GM18867 (cell line): ENCODE measurements around the gene AIMP2.
A peak's percentile ranks its signal among the peaks of the same experiment; 100 is the strongest.
"Not testable (repeated sequence)": the region's sequence is repeated elsewhere in the genome, so short reads cannot be mapped to it uniquely, and the experiment has no call there.

ENCODE experiments used
- ATAC-seq: cut with Tn5 transposase; IDR thresholded peaks from one replicate; pipeline ENCODE4 v1.9.1; 2021; ENCODE audit warnings: mild to moderate bottlenecking, moderate library complexity; ENCODE audit not compliant: unreplicated experiment

The AIMP2 gene

DNA sequence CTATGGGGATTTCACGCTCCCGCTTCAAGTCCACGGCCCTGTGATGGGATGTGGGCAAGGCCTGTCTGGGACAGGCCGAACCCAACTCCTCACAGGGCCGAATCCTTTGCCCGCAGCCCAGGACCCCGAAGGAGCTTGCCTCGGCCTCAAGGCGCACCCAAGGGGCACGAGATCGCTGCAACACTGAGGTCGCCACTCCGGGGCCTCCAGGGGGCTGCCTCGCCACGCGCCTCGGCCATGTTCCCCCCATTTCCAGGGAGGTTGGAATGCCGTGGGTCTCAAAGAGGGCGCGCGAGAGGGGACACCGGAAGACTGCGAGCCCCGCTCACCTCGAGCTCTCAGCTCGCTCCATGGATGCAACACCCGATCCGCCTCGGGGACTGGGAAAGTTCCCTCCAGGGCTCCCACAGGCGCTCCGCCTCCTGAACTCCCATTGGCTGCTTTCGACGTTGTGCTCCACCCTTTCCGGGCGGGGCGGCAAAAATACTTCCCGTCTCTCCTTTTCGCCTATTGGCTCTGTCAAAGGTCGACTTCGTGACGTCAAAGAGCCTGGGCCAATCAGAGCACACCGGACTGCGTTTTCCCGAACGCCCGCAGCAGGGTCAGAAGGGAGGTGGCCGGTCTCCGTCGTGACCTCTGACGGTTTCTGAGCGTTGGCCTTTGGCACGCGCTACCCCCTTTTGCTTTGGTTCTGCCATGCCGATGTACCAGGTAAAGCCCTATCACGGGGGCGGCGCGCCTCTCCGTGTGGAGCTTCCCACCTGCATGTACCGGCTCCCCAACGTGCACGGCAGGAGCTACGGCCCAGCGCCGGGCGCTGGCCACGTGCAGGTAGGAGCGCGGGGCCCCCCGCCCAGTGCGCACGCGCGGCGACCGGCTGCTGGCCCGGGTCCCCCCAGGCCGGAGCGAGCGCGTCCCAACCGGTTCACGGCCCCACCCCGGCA lies at the start of gene AIMP2, which contains the start of gene PMS2:
Gene AIMP2, plus strand, starts transcription at position 605 of the 944 bp plus-strand sequence. Its CDS starts 92 bp downstream, at position 697.
Gene PMS2, minus strand, starts transcription at position 382 of the 944 bp plus-strand sequence. Its CDS starts 30 bp downstream, at position 352.
- ATAC-seq, result peak; percentile 90

DNA sequence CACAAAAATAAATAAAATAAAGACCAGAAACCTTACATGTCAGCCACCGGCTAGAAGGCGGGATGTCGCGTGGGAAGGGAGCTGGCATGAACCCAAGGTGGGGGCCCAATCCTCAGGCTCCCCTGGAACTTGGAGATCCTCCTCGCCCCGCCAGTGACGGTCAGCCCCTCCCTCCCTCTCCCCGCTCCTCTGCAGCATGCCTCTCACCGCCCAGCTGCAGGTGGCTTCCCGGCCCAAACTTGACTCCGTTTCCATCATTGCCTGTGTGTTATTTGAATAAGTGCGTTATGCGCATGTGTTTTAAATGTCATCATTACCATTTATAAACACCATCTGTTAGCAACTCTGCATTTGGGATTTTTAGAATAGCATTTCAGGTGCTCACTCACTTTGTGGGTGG lies 45.9 kb upstream of the AIMP2 start:
- not testable (repeated sequence) for ATAC-seq

DNA sequence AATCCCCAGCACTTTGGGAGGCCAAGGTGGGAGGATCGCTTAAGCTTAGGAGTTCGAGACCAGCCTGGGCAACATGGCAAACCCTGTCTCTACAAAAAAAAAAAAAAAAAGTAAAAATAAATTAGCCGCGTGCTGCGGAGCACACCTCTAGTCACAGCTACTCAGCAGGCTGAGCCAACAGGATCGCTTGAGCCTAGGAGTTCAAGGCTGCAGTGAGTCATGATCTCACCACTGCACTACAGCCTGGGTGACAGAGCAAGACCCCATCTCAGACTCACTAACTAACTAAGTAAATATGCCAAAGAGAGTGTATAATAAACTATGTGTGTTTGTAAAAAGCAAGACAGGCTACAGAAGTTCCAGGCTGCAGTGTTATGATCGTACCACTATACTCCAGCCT lies 45.3 kb upstream of the AIMP2 start:
- ATAC-seq, result not testable (repeated sequence)

DNA sequence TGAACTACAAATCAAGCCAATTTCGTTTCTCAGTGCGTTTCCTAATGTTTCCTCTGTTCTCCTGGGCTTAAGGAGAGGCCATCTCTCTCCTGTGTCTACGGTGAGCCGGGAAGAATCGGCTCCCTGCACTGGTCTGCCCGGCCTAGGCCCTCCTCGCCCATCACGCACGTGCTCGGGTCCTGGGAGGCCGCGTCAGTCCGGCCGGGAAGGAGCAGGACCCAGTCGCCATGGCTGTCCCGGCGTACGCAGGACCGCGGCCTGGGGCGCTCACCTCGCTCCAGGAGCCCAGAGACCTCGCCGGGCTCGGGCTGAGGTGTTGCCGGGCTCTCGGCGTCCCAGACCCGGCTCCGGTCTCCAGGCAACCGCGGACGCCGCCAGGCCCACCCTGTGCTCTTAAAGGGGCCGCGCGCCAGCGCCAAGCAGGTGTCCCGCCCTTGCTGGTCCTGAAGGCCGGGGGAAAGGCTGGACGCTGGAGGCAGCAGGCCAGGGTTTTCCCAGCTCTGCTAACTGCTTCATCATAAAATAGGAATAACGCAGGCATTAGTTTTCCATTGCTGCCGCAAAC lies 38.6 kb upstream of the AIMP2 start, which contains the start of gene RSPH10B:
Gene RSPH10B, minus strand, starts transcription at position 343 of the 565 bp plus-strand sequence. CDS start 3,573 bp downstream, outside the sequence.
- not testable (repeated sequence) for ATAC-seq

DNA sequence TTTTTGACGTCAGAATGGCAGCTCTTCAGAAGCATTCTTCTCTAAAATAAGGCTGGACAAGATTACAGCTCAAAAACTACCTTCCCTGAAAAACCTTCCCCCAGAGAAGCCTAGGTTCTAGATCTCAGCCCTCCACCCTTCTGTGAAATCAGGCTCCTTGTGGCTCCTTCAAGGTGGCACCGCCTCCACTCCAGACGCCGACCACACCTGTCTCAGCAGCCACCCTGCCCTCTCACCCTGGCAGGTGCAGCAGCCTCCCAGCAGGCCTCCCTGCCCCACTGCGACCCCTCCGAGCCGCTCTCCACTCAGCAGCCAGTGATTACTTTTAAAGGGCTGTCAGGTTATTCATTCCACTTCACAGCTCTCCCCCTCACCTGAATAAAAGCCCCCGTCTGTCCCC lies 35.5 kb upstream of the AIMP2 start:
- not testable (repeated sequence) for ATAC-seq

DNA sequence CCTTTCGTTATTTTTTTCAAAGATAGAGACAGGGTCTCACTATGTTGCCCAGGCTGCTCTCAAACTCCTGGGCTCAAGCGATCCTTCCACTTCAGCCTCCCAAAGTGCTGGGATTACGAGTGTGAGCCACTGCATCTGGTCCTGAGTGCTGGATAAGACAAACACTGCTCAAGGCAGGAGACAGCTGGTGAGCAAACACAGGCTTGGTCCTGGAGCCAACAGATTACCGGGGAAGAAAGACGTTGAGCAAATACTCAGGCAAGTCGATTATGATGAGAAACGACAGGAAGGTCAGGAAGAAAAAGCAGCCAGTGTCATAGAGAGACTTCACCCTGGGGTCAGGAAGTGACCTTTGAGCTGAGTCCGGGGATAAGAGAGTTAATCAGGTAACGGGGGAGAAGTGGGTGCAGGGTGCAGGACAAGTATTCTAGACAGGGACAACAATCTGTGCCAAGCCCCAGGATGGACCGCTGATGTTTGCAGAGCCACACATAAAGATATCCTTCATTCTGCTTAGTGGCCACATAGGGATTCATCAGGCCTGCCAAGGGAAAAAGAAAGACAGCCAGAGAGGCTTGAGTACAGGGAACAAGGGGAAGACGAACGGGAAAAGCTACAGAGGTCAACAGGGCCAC lies 29.3 kb upstream of the AIMP2 start:
- not testable (repeated sequence) for ATAC-seq

DNA sequence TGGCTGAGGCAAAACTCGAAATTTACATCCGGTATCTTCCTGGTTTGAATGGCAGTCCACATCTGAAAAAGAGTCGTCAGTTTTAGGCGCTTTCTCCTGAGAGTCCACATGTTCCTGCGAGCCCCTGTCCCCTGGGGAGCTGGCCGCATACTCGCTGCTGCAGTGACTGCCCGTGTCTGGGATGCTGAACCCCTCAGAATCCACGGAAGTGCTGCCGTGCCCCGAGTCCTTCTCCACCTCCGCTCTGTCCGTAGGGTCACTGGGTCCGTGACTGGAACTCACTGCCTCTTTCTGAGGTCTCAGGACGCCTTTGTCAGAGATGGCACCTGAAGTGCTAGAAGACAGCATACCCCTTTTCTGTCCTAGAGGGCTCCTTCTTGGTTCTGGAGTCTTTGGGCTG lies 22.0 kb upstream of the AIMP2 start:
- not testable (repeated sequence) for ATAC-seq

DNA sequence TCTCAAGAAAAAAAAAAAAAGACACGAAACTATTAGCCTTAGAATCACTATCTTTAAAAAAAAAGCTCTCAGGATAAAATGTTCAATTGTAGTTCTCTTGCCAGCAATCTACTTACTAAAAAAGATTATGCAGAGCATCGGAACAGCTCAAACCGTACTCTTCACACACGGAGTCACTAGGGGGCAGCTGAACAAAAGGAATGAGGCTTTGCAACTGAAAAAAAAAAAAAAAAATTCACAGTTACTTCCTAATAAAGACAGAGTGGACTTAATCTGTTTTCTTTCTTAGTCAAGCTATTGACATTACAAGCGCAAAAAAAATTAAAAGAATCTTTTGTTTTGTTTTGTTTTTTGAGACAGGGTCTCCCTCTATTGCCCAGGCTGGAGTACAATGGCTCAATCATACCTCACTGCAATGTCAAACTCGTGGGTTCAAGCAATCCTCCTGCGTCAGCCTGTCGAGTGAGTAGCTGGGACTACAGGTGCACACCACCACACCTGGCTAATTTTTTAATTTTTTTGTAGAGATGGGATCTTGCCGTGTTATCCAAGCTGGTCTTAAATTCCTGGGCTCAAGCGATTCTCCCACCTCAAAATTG lies 11.8 kb upstream of the AIMP2 start:
- no peak for ATAC-seq

DNA sequence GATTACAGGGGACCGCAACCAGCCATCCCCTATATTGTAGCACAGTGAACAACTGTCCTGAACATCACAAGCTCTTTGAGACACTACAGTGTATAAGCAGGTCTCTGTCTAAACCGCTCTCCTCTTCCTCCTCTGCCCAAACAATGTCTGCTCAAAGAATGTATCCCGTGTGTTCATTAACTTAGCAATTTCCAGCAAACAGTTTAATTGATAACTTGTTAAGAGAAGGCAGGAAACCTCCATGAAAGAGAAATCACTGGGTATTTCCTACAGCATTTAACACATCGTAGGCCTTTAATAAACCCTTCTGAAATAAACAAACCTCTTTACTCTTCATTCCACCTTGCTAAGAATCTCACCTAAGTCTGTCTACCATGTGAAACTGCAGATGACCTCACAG lies 1.7 kb upstream of the AIMP2 start:
- ATAC-seq, result no peak

DNA sequence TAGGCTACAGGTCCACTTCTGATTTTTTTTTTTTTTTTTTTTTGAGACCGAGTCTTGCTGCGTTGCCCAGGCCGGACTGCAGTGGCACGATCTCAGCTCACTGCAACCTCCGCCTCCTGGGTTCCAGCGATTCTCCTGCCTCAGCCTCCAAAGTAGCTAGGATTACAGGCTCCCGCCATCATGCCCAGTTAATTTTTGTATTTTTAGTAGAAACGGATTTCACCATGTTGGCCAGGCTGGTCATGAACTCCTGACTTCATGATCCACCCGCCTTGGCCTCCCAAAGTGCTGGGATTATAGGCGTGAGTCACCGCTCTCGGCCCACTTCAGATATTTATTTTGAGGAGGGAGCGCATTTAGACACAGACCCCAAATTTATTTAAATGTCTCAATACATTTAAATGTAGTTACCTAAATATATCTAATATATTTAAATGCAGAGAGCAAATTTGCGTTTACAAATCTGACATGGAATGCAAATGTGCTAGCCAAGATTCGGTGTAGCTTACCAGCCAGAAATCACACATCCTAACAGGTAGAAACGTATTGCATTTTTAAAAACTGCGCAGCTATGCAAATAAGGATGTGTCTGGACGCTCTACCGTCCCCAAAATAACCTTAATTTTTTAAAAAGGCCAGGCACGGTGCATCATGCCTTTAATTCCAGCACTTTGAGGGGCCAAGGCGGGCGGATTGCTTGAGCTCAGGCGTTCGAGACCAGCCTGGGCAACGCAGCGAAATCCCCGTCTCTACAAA lies 1.1 kb upstream of the AIMP2 start:
- not testable (repeated sequence) for ATAC-seq

DNA sequence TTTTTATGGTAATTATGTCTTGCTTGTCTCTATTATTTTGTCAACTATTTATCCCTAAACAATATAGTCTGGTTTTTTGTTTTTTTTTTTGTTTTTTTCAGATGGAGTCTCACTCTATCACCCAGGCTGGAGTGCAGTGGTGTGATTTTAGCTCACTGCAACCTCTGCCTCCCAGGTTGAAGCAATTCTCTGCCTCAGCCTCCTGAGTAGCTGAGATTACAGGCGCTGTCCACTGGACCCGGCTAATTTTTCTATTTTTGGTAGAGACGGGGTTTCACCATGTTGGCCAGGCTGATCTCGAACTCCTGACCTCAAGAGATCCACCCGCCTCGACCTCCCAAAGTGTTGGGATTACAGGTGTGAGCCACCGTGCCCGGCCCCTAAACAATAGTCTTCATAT lies 1.3 kb downstream of the AIMP2 start:
- ATAC-seq, result not testable (repeated sequence)

DNA sequence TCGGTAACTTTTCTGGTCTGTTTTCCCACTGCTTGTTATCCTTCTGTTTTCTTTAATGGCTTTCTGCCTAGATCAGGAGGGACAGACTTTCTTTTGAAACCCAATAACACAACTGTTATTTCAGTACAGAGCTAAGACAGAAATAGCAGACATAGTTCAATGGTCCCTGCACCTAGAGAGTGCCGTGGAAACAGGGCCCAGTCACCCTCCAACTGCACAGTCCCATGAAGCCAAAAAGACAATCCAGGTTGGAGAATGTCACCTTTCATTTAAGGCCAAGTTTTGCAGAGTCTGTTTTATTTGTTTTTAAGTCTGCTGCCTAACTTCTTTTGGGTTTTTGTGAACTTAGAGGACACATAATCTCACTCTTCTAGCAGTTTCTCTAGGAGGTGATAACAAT lies 2.5 kb downstream of the AIMP2 start:
- ATAC-seq, result no peak

DNA sequence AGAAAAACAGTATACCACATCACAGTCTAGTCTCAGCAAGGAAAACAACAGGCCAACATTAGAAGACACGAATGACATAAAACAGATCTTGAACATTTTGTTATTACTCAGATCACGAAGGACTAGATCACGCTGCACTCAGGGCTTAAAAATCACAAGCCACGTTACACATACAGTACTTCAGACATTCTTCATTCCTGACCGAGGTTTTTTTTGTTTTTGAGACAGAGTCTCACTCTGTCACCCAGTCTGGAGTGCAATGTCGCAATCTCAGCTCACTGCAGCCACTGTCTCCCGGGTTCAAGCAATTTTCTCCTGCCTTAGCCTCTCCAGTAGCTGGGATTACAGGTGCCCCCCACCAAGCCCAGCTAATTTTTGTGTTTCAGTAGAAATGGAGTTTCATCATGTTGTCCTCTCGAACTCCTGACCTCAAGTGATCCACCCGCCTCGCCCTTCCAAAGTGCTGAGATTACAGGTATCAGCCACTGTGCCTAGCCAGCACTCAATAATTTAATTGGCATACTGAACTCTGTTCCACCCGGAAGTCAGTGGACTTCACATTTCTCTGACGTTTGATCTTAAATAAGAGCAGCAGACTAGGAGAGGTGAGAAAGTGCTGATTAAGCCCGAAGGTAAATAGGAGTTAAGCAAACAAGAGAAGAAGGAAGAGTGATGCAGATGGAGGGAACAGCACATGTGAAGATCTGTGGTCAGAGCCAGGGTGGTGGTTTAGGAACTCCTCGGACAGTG lies 3.5 kb downstream of the AIMP2 start:
- no peak for ATAC-seq

DNA sequence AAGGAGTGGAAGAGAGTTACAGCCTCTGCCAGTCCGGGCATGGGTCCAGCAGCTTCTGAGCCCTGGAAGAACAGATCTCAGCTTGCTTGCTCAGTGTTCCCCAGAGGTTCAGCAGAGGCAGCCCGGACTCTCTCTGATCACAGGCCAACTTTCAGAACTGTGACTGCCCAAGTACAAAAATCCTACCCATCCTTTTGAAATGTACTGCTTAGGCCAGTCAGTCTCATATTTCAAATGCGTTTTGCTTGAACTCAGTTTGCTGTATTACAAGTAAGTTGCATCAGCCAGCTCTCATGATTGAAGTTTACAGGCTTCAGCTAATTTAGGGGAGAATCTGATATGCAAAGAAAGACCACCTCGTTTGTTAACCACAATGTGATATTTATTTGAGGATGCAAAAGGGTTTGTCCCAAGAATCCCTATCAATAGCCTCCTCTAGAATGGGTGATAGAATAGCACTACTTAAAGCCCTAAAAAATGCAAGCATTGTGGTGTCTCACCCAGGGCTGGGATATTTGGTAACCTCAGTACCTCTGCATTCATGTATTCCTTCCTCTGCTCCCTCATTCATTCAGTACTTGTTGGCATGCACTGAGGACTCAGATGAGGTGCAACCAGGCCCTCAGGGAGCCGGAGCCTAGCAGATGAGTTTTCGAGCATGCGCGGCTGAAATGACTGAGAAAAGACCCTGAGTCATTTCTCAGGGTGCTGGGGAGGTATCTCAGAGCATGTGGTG lies 7.0 kb downstream of the AIMP2 start:
- ATAC-seq, result no peak

DNA sequence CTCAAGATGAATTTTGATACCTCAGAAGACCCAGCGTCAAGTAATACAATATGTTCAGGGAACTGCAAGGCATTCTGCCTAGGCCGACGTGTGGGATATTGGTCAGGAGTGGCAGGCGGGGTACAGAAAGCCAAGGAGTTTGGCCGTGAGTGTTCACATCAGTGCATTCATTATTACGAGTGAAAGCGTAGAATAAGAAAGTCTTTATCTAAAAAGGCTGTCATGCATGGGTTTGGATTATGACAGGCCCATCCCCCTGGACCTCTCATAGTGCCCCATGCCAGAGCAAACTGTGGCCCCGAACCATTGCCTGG lies 7.5 kb downstream of the AIMP2 start:
- ATAC-seq, result no peak

DNA sequence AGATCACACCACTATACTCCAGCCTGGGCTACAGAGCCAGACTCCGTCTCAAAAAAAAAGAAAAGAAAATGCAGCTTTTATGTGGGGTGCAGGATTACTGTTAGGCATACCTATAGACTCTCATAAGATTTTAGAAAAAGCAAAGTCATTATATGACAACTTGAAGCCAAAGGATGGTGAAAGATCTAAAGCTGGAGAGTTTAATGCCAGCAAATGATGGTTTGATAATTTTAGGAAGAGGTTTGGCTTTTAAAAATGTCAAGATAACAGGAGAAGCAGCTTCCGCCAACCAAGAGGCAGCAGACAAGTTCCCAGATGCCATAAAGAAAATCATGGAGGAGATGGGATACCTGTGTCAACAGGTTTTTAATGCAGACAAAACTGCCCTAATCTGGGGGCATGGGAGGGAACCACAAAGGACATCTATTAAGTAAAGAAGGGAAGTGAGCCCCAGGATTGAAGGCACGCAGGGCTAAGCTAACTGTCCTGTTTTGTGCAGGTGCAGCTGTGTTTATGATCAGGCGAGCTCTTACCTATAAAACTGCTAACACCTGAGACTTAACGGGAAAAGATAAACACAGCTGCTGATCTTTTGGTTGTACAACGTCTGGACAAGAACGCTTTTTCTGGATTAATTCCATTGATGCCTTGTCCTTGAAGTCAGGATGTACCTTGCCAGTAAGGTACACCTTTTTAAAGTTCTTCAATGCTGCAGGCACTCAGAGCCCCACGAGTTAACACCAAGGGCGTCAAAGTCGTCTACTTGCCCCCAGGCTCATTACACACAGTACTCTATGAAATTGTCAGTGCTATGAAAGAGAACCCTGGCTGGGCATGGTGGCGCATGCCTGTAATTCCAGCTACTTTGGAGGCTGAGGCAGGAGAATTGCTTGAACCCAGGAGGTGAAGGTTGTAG lies 11.6 kb downstream of the AIMP2 start:
- ATAC-seq, result no peak

DNA sequence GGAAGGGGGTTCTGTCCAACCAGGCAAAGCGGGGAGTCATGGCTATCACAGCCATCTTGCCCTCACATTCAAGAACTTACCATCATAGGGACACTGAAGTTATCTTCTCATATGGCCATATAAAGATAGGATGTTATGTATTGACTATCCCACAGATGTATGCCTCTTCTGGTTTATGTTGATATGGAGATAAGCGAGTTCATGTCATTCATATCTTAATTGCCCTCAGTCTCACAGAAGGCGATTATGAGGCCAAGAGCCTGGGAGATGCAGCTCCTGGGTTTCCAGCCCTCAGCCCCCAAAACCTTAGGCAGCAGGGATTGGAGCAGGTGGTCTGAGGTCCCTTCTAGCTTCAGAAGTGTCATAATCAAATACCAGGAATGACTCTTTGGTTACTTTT lies 13.6 kb downstream of the AIMP2 start:
- no peak for ATAC-seq

DNA sequence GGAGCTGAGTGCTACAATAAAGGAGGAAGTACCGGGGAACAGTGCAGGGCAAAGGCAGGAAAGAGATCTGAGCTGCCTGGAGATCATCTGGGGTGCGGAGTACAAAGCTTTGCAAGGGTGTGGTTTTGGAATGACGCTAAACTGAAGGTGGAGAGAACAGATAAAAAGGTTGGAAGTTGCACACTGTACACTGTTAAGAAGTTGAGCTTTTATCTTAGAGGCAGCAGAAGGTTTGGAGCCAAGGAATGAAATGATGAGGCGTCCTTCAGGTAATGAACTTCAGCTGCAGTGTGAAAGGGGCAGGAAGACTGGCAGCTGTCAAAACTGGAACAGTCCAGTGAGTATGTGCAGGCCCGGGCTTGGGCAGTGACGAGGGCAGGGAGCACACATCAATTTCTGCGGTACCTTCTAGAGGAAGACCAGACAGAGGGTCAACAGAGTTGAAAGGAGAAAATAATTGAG lies 14.9 kb downstream of the AIMP2 start:
- no peak for ATAC-seq
